GM18858 (cell line): ENCODE data around the gene EDA2R.

Source experiments
- ATAC-seq: cut with Tn5 transposase; IDR thresholded peaks from one replicate; pipeline ENCODE4 v1.9.1; 2021; ENCODE audit not compliant: unreplicated experiment

Gene EDA2R

DNA sequence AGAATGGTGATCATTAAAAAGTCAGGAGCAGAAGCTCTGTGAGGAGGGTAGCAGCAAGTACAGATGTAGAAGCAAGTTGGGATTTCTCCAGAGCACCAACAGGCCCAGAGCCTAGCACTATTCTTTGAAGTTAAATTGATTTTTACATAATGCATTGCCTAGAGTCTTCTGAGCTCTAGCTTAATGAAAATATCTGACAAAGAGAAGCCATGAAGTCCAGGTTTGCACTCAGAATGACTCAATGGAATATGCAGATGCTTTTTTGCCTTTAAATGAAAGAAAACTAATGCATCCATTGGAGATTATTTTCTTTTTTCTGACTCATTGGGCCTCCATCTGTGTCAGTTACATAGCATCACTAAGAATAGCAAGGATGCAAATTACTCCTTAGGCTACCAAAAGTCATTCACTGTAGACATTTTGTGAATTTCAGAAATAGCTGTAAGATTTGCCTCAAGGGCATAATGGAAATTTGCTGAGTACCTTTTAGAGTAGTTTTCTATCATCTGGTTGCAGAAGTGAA is 91.0 kb downstream of the EDA2R start:
- no peak for ATAC-seq
